Large intestine (tissue), 3 donors: Measurements from ENCODE around the gene GBX2. TPM values are rescaled to one million over a fixed set of nuclear protein-coding genes. Genes with fewer than 3 reads are reported as not detected.

ENCODE experiments used
- DNase-seq, 2 donors: peaks; one replicate each; pipeline versions ENCODE4 v3.0.0 to v3.0.0-alpha.2; 2013
- H3K27ac ChIP-seq: one replicate; pipeline ENCODE4 v1.5.1; 2013; ENCODE audit warnings: low read length
- H3K27me3 ChIP-seq: 2 replicates; pipeline ENCODE4 v1.6.1; 2013; ENCODE audit warnings: low read length; ENCODE audit not compliant: control insufficient read depth, insufficient read depth
- H3K36me3 ChIP-seq: 2 replicates; pipeline ENCODE4 v1.6.1; 2013; ENCODE audit warnings: low read length; ENCODE audit not compliant: control insufficient read depth, insufficient read depth
- H3K4me1 ChIP-seq: one replicate; pipeline ENCODE4 v1.6.1; 2013; ENCODE audit warnings: low read length; ENCODE audit not compliant: control insufficient read depth, insufficient read depth
- H3K4me3 ChIP-seq: one replicate; pipeline ENCODE4 v1.5.1; 2013; ENCODE audit warnings: low read length
- H3K9me3 ChIP-seq: one replicate; pipeline ENCODE4 v1.6.1; 2013; ENCODE audit warnings: mild to moderate bottlenecking, low read depth, low read length, moderate library complexity; ENCODE audit not compliant: control insufficient read depth
- WGBS: methylation state at CpG from one replicate; pipeline ENCODE4 v1.1.5; 2013; ENCODE audit warnings: low lambda C conversion rate; ENCODE audit not compliant: insufficient coverage; 5-methylcytosine and 5-hydroxymethylcytosine counted together
- polyA plus RNA-seq: library from polyadenylated mRNA; unstranded; fragments of 120-200 nt; gene quantifications from one replicate; pipeline ENCODE4 v1.2.1, GENCODE V29; 2013

The GBX2 gene
- polyA plus RNA-seq, 1 donor = not detected

GRCh38 chr2:236208019-236208926, 40.1 kb upstream of the GBX2 start:
- peaks cover 27% of the 10 kb centered on the region for H3K27me3 ChIP-seq
- DNase-seq = no peak
- WGBS = 87% methylated on average over 3 of the region's 28 CpGs
- H3K4me1 ChIP-seq = no peaks in the 10 kb centered on the region
- no peaks in the 10 kb centered on the region for H3K9me3 ChIP-seq
- H3K4me3 ChIP-seq = no peak overlapping the region
- H3K27ac ChIP-seq = no peak overlapping the region
- H3K36me3 ChIP-seq = no peaks in the 10 kb centered on the region

DNA sequence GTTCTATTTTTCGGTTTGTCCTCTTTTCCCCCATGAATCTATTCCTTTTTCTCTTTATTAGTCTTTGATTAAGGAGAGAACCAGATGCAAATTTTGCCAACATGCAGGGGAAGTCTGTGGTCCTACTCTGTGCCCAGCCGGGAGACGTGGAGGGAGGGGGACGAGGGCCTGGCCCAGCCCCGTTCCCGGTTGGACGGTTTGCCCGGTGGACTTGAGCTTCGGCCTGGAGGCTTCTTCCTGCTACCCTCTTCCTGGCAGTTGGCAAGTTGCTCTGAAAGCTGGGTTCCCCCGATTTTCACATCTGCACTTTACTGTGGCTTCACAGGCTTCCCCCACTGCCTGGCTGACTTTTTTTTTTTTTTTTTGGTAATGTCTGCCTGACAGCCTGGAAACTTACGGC, 39.3 kb upstream of the GBX2 start:
- Histone ChIP-seq H3K9me3 (no peaks in the 10 kb centered on the region), H3K4me1 (no peaks in the 10 kb centered on the region), H3K27ac (no peak overlapping the region), H3K27me3 (peaks cover 28% of the 10 kb centered on the region), H3K4me3 (no peak overlapping the region), H3K36me3 (no peaks in the 10 kb centered on the region)
- 90% methylated on average over 2 of the region's 11 CpGs for WGBS
- no peak for DNase-seq

DNA sequence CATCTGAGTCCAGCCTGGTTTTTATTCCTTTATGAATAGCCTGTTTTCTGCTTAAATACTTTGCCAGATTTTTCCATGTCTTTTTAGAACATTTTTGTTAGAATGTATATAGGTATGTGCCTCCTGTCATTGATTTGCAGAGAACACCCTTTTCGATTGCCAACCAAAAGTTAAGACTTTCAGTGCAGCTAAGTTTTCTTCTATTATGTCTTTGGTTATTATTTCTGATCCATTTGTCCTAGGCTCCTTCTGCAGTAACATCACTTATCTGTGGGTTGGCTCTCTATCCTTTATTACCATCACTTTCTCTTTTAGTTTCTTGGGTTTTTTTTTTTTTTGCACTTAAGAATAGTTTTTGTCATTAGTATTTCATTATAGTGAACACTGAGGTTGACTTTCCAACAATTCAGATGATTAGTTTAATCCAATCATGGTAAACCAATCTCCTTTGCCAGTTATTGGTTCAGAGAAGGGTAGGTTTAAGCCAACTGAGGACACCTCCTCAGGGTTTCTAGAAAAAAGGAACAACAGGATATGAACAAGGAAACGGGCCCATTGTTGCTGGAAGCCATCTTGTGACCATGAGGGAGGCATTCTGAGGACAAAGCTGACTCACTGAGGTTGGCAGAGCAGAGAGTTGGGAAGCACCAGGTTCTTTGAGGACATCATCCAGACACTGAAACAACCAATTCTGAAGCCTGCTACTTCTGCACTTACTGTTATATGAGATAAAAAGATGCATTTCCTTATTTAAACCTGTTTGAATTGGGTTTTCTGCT, 37.9 kb upstream of the GBX2 start:
- WGBS = 100% methylated on average over 1 of the region's 2 CpGs
- H3K27ac ChIP-seq = no peak overlapping the region
- H3K4me1 ChIP-seq = no peaks in the 10 kb centered on the region
- H3K4me3 ChIP-seq = no peak overlapping the region
- H3K27me3 ChIP-seq = peaks cover 21% of the 10 kb centered on the region
- H3K9me3 ChIP-seq = no peaks in the 10 kb centered on the region
- no peak for DNase-seq
- H3K36me3 ChIP-seq = no peaks in the 10 kb centered on the region

DNA sequence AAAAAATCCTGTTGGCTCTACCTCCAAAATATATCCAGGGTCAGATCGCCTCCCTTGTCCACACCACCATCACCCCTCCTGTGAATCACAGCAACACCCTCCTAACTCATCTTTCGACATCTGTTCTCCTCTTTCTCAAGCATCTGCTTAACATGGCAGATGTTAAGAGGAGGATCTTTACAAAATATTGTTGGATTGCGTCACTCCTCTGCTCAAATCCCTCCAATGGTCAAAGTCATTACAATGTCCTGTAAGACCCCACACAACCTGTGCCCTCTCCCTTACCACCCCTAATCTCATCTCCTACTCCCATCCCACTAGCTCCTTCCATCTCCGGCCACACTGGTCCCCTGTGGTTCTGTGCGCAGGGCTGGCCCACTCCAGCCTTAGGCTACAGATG, 36.8 kb upstream of the GBX2 start:
- Histone ChIP-seq H3K36me3 (no peaks in the 10 kb centered on the region), H3K27me3 (peaks cover 14% of the 10 kb centered on the region), H3K9me3 (no peaks in the 10 kb centered on the region), H3K27ac (no peak overlapping the region), H3K4me3 (no peak overlapping the region), H3K4me1 (no peaks in the 10 kb centered on the region)
- WGBS = 92% methylated on average over 2 of the region's 5 CpGs
- no peak for DNase-seq

- H3K36me3 ChIP-seq = no peaks in the 10 kb centered on the region
- WGBS = no CpG with 5 or more reads among the region's 7 CpGs
- no peak overlapping the region for H3K27ac ChIP-seq
- H3K27me3 ChIP-seq = peaks cover 4% of the 10 kb centered on the region
- H3K9me3 ChIP-seq = no peaks in the 10 kb centered on the region
- H3K4me3 ChIP-seq = no peak overlapping the region
- H3K4me1 ChIP-seq = no peaks in the 10 kb centered on the region
- DNase-seq = no peak
Observed at GRCh38 chr2:236200378-236200777, 32.2 kb upstream of the GBX2 start.

GRCh38 chr2:236196366-236196765, 28.2 kb upstream of the GBX2 start:
- Histone ChIP-seq H3K4me3 (no peak overlapping the region), H3K27me3 (peaks cover 7% of the 10 kb centered on the region), H3K9me3 (no peaks in the 10 kb centered on the region), H3K4me1 (no peaks in the 10 kb centered on the region), H3K36me3 (no peaks in the 10 kb centered on the region), H3K27ac (no peak overlapping the region)
- WGBS = no CpG with 5 or more reads among the region's 7 CpGs
- DNase-seq = no peak

GRCh38 chr2:236195726-236196125, 27.5 kb upstream of the GBX2 start:
- Histone ChIP-seq H3K4me1 (no peaks in the 10 kb centered on the region), H3K36me3 (no peaks in the 10 kb centered on the region), H3K9me3 (no peaks in the 10 kb centered on the region), H3K27ac (no peak overlapping the region), H3K4me3 (no peak overlapping the region), H3K27me3 (peaks cover 13% of the 10 kb centered on the region)
- DNase-seq = no peak
- WGBS = no CpG with 5 or more reads among the region's 12 CpGs

DNA sequence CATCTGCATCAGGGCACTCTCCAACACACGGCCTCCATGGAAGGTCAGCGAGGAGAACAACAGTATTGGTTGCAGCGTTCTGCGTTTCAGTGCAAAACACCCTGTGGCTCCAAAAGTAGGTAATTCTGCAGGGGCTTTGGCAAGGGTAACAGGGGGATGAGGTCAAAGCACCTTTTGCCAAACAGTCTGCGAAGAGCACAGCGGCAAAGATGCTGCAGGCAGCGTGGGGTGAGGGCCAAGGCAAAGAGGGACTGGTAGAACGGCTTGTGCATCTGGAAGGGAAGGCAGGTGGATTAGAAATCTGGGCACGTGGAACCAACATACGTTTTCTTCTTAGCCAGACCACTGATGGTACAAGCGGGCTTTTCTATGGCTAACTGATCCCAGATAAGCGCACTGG, 26.6 kb upstream of the GBX2 start:
- WGBS = no CpG with 5 or more reads among the region's 12 CpGs

DNA sequence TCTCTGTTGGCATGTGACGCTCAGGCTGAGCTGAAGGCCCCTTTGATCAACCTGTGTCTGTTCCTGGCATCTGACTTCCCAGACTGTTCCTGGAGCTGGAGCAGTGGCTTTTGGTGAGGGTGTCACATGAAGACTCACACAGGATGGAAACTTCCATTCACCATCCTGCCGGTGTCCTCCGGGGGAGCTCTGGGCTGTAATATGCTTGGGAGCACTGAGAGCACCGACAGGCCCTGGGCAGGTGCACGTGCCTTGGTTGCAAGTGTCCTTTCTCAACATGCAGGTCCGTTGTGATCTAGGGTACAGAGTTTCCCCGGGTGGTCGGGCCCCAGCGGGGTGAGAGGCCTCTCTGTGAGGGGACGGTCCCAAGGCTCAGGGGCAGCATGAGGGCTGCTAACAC, 24.8 kb upstream of the GBX2 start:
- no peak for DNase-seq

More for the DNA sequence above, 26.6 kb upstream of the GBX2 start:
- Histone ChIP-seq H3K9me3 (no peaks in the 10 kb centered on the region), H3K4me3 (no peak overlapping the region), H3K4me1 (no peaks in the 10 kb centered on the region), H3K27me3 (peaks cover 13% of the 10 kb centered on the region), H3K36me3 (no peaks in the 10 kb centered on the region), H3K27ac (no peak overlapping the region)
- no peak for DNase-seq

DNA sequence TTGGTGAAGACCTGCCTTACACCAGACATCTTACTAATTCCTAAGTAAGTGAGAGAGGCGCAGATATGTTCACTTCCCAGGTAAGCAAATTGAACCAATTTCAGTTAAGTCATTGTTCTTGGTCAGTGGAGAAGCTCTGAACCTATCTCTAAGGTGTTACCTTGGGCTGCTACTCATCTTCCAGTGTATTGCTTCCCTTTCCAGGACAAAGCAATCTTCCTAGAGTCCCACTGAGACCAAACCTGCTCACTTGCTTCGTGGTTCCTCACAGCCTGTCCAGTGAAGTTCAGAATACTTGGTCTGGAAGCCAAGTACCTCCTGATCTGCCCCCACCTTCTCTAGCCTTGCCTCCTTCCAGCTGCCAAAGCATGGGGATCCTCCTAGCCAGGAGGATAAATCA, 22.5 kb upstream of the GBX2 start:
- no peak overlapping the region for H3K27ac ChIP-seq
- H3K36me3 ChIP-seq = no peaks in the 10 kb centered on the region
- H3K4me3 ChIP-seq = no peak overlapping the region
- H3K27me3 ChIP-seq = peaks cover 13% of the 10 kb centered on the region
- no peak for DNase-seq
- no peaks in the 10 kb centered on the region for H3K4me1 ChIP-seq
- no CpG with 5 or more reads among the region's 2 CpGs for WGBS
- no peaks in the 10 kb centered on the region for H3K9me3 ChIP-seq

More for the DNA sequence above, 24.8 kb upstream of the GBX2 start:
- 80% methylated on average over 1 of the region's 10 CpGs for WGBS
- Histone ChIP-seq H3K4me3 (no peak overlapping the region), H3K36me3 (no peaks in the 10 kb centered on the region), H3K27me3 (peaks cover 13% of the 10 kb centered on the region), H3K4me1 (no peaks in the 10 kb centered on the region), H3K27ac (no peak overlapping the region), H3K9me3 (no peaks in the 10 kb centered on the region)
